ENCODE measurements around the gene SLC22A23.
A peak's percentile ranks its signal among the peaks of the same experiment; 100 is the strongest.

Gene SLC22A23

GRCh38 chr6:3236005-3236404 lies 220.8 kb downstream of the SLC22A23 start:
- no peak for TF ChIP-seq CTCF (IDR thresholded peaks at IDR 0.05; ENCODE audit: low read depth, low read length)
- H3K4me3 ChIP-seq (ENCODE audit: low read depth, low read length) = no peak overlapping the region

- no peak for TF ChIP-seq CTCF (IDR thresholded peaks at IDR 0.05; ENCODE audit: low read depth, low read length)
Observed at GRCh38 chr6:3235486-3235885, 221.4 kb downstream of the SLC22A23 start.

GRCh38 chr6:3233904-3234303 lies 222.9 kb downstream of the SLC22A23 start:
- TF ChIP-seq CTCF (IDR thresholded peaks at IDR 0.05; ENCODE audit: low read depth, low read length) = no peak
- H3K4me3 ChIP-seq (ENCODE audit: low read depth, low read length) = no peak overlapping the region

More at GRCh38 chr6:3235486-3235885, 221.4 kb downstream of the SLC22A23 start:
- H3K4me3 ChIP-seq (ENCODE audit: low read depth, low read length) = no peak overlapping the region

GRCh38 chr6:3233321-3233720 lies 223.5 kb downstream of the SLC22A23 start:
- no peak overlapping the region for H3K4me3 ChIP-seq (ENCODE audit: low read depth, low read length)
- TF ChIP-seq CTCF (IDR thresholded peaks at IDR 0.05; ENCODE audit: low read depth, low read length) = no peak

- TF ChIP-seq CTCF (IDR thresholded peaks at IDR 0.05; ENCODE audit: low read depth, low read length) = no peak
- H3K4me3 ChIP-seq (ENCODE audit: low read depth, low read length) = peak overlapping the region; percentile 76
Observed at GRCh38 chr6:3232017-3232945, 224.6 kb downstream of the SLC22A23 start.

GRCh38 chr6:3231247-3232016 lies 225.4 kb downstream of the SLC22A23 start:
- peak overlapping the region; percentile 76 for H3K4me3 ChIP-seq (ENCODE audit: low read depth, low read length)
- TF ChIP-seq CTCF (IDR thresholded peaks at IDR 0.05; ENCODE audit: low read depth, low read length) = no peak

- TF ChIP-seq CTCF (IDR thresholded peaks at IDR 0.05; ENCODE audit: low read depth, low read length) = no peak
- H3K4me3 ChIP-seq (ENCODE audit: low read depth, low read length) = peak overlapping the region; percentile 76
Observed at GRCh38 chr6:3230900-3231246, 226.0 kb downstream of the SLC22A23 start.

Measured in WI38 (cell line).